ENCODE results near the gene IGSF22.

GRCh38 chr11:18769802-18770456 is 43.9 kb upstream of the IGSF22 start:
- no peak for TF ChIP-seq CTCF (IDR thresholded peaks at IDR 0.05)
- TF ChIP-seq POLR2A (IDR thresholded peaks at IDR 0.05), result no peak

Data from body of pancreas (tissue), 4 donors.